ENCODE measurements around the gene ZDHHC11.
"Not testable (repeated sequence)": the region's sequence is repeated elsewhere in the genome, so short reads cannot be mapped to it uniquely, and the experiment has no call there.

DNA sequence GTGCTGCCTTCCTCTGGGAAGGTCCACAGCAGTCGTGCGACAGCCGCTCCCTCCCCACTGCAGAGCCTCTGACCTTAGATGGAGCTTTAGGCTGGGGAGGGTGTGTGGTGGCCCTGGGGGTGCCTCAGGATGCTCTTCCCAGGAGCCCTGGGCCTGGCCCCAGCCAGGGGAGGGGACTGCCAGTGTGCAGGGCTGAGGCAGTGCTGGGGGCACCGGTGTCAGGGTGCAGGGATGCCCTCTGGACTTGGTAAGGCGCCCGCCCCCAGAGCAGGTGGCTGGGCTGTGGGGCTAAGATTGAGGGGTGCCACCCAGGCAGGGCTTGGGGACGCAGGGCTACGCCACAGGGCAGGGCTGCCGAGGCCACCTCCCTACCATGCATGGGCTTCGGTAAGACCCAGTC, 80.2 kb downstream of the ZDHHC11 start:
- TF ChIP-seq, protein P1, sequence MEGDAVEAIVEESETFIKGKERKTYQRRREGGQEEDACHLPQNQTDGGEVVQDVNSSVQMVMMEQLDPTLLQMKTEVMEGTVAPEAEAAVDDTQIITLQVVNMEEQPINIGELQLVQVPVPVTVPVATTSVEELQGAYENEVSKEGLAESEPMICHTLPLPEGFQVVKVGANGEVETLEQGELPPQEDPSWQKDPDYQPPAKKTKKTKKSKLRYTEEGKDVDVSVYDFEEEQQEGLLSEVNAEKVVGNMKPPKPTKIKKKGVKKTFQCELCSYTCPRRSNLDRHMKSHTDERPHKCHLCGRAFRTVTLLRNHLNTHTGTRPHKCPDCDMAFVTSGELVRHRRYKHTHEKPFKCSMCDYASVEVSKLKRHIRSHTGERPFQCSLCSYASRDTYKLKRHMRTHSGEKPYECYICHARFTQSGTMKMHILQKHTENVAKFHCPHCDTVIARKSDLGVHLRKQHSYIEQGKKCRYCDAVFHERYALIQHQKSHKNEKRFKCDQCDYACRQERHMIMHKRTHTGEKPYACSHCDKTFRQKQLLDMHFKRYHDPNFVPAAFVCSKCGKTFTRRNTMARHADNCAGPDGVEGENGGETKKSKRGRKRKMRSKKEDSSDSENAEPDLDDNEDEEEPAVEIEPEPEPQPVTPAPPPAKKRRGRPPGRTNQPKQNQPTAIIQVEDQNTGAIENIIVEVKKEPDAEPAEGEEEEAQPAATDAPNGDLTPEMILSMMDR (IDR thresholded peaks at IDR 0.05; ENCODE audit: low read depth, low read length, poor library complexity, severe bottlenecking) = not testable (repeated sequence)
- TF ChIP-seq EZH2phosphoT487 (IDR thresholded peaks at IDR 0.05; ENCODE audit: borderline replicate concordance, low read length) = not testable (repeated sequence)

Measured in DOHH2 (cell line).